Psoas muscle (tissue), 8 donors: ENCODE measurements around the gene SPSB2. TPM values are rescaled to one million over a fixed set of nuclear protein-coding genes. Genes with fewer than 3 reads are reported as not detected.

Experiments used
- ATAC-seq, 4 donors: fragments of 200-7000 bp; cut with Tn5 transposase; one replicate each; pipeline ENCODE4 v1.9.1; 2020; ENCODE audit warnings: moderate library complexity in 3 of 4, mild to moderate bottlenecking in 2 of 4
- DNase-seq, 2 donors: peaks; one replicate each; pipeline ENCODE4 v3.0.0-alpha.2; 2020
- H3K27ac ChIP-seq: fragments of 200-600 bp; one replicate; pipeline ENCODE4 v1.8.0; 2022
- H3K27me3 ChIP-seq, 3 donors: fragments of 200-600 bp in 1 of 3; one replicate each; pipeline versions ENCODE4 v1.6.1 to v1.8.0; 2013 to 2022; ENCODE audit warnings: low read length in 2 of 3, mild to moderate bottlenecking in 2 of 3, moderate library complexity in 1 of 3; ENCODE audit not compliant: insufficient read depth in 3 of 3
- H3K36me3 ChIP-seq, 2 donors: fragments of 200-600 bp in 1 of 2; one replicate each; pipeline versions ENCODE4 v1.6.1 to v1.8.0; 2013 to 2022; ENCODE audit warnings: low read depth in 1 of 2, mild to moderate bottlenecking in 1 of 2, moderate library complexity in 1 of 2; ENCODE audit not compliant: insufficient read depth in 1 of 2
- H3K4me1 ChIP-seq: fragments of 200-600 bp; one replicate; pipeline ENCODE4 v1.8.0; 2022
- H3K4me3 ChIP-seq: fragments of 200-600 bp; one replicate; pipeline ENCODE4 v1.8.0; 2022; ENCODE audit warnings: mild to moderate bottlenecking
- H3K9me3 ChIP-seq: fragments of 200-600 bp; one replicate; pipeline ENCODE4 v1.8.0; 2022
- WGBS, 3 donors: extraction: QIAGEN DNeasy Blood & Tissue Kit; methylation state at CpG; one replicate each; pipeline versions ENCODE4 v1.1.6 to v1.1.7; 2013; 5-methylcytosine and 5-hydroxymethylcytosine counted together
- intact Hi-C, 2 donors: fragments of 100-400 bp; cut with DNase I; formaldehyde crosslinking; loops; one replicate each; pipeline versions ENCODE4 v1.11.0 to v1.14.2; 2022
- polyA plus RNA-seq, 3 donors: library from polyadenylated mRNA; stranded (reverse); fragments of 200-250 nt; gene quantifications; one replicate each; pipeline ENCODE4 v1.2.3, GENCODE V29; 2013
- total RNA-seq, 4 donors: library from RNA; stranded (reverse); fragmentation: NEBNext Ultra II Directional in 2 of 4; extraction: Animal tissue kit (Norgen Biotek cat#: 25700) in 2 of 4; gene quantifications; one replicate each; pipeline versions ENCODE4 v1.2.1 to v1.2.4, GENCODE V29; 2021 to 2023
- TF ChIP-seq, protein P1 (sequence below): fragments of 200-600 bp; IDR thresholded peaks from one replicate; pipeline ENCODE4 v1.8.0; 2022; ENCODE audit warnings: antibody characterized with exemption
- donor health status: healthy with polysubstance abuse.
- donor health status: DM: no; HTN: no; CAD: no; lungs with moderate emphysema.
- donor health status: Bipolar disorder and iron deficiency.
- donor health status: healthy.
- donor health status: DM: yes; HTN: yes; CAD: no.
- donor health status: DM: no; HTN: no; CAD: no.
- donor health status: DM: no; HTN: no; CAD: no.
- donor health status: DM: yes; HTN: yes; CAD: no.

SPSB2 gene
- total and polyA plus RNA-seq, 7 donors, result 2.4 to 10.2 (median 4.3) TPM

DNA sequence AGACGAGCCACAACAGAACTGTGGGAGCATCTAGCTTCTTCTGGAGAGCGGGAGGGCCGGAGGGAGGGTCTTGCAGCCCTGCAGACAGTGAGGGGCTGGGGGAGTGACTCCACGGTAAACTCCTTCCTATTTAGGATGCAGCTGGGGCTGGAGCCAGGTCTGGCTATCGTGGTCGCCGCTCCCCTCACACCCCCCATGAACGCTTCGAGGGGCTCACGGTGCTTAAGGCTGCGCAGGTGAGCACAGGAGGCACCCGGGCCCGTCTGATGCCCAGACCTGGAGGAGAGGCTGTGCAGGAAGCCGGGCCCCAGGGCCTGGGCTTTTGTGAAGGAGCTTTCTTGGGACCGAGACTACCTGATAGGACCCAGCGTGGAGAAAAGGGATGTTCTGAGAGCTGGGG is 36.3 kb downstream of the SPSB2 start:
- DNase-seq (peak in 1 of 2 donors; percentile 36), ATAC-seq (no peak)
- Histone ChIP-seq H3K4me3 (no peak overlapping the region), H3K27ac (no peak overlapping the region), H3K36me3 (peaks cover 0 to 2% of the 10 kb centered on the region in 2 donors), H3K4me1 (no peaks in the 10 kb centered on the region), H3K27me3 (no peaks in the 10 kb centered on the region), H3K9me3 (no peaks in the 10 kb centered on the region)
- 90 to 98% (median 95%) methylated on average over 16 of the region's 16 CpGs for WGBS, 3 donors
- TF ChIP-seq, protein P1, sequence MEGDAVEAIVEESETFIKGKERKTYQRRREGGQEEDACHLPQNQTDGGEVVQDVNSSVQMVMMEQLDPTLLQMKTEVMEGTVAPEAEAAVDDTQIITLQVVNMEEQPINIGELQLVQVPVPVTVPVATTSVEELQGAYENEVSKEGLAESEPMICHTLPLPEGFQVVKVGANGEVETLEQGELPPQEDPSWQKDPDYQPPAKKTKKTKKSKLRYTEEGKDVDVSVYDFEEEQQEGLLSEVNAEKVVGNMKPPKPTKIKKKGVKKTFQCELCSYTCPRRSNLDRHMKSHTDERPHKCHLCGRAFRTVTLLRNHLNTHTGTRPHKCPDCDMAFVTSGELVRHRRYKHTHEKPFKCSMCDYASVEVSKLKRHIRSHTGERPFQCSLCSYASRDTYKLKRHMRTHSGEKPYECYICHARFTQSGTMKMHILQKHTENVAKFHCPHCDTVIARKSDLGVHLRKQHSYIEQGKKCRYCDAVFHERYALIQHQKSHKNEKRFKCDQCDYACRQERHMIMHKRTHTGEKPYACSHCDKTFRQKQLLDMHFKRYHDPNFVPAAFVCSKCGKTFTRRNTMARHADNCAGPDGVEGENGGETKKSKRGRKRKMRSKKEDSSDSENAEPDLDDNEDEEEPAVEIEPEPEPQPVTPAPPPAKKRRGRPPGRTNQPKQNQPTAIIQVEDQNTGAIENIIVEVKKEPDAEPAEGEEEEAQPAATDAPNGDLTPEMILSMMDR, result no peak
- intact Hi-C loops, result no loop called here

DNA sequence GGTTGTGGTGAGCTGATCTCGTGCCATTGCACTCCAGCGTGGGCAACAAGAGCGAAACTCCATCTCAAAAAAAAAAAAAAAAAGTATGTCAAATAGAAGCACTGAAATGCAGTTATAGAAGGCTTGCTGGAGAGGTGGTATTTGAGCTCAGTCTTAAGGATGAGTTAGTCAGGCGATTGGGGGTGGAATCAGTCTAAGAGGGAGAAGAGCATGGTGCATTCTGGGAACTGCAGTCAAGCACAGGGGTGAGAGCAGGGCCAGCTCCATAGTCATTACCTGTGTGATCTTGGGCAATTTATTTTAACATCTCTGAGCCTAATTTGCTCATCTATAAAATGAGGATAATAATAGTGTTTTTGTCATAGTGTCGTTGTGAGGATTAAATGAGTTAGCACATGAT is 38.2 kb downstream of the SPSB2 start:
- intact Hi-C loops, result no loop called here
- no peaks in the 10 kb centered on the region for H3K9me3 ChIP-seq
- H3K4me1 ChIP-seq, result no peaks in the 10 kb centered on the region
- no peak overlapping the region for H3K27ac ChIP-seq
- no peaks in the 10 kb centered on the region for H3K27me3 ChIP-seq
- WGBS, 3 donors, result 84 to 90% (median 88%) methylated on average over 5 of the region's 5 CpGs
- TF ChIP-seq, protein P1, result no peak
- peaks cover 0 to 2% of the 10 kb centered on the region in 2 donors for H3K36me3 ChIP-seq
- no peak overlapping the region for H3K4me3 ChIP-seq
- no peak for DNase-seq
- ATAC-seq, result no peak

DNA sequence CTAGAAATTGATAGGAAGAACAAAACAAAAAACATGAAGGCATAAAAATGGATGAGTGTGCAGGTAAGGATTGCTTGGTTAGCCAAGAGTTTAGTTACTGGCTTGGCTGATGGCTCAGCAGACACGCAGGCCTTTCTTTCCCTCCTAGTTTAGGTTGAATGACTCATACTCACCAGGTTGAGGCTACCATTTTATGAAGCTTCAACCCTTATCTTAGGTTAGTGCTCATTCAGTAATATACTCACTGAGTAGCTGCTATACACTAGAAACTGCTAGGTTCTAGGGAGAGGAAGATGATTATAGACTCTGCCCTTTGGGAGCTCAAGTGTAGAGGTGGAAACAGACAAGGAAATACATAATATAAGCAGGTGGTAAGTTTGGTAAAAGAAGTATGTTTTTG is 38.8 kb downstream of the SPSB2 start:
- intact Hi-C loops, result no loop called here
- no peak overlapping the region for H3K27ac ChIP-seq
- H3K27me3 ChIP-seq, result peaks cover 0 to 5% (median under 1%) of the 10 kb centered on the region in 3 donors
- no peak for DNase-seq
- 77 to 84% (median 81%) methylated on average over 1 of the region's 1 CpG for WGBS, 3 donors
- H3K9me3 ChIP-seq, result no peaks in the 10 kb centered on the region
- H3K4me3 ChIP-seq, result no peak overlapping the region
- no peak for ATAC-seq
- TF ChIP-seq, protein P1, result no peak
- H3K4me1 ChIP-seq, result no peaks in the 10 kb centered on the region
- peaks cover 0 to 2% of the 10 kb centered on the region in 2 donors for H3K36me3 ChIP-seq

DNA sequence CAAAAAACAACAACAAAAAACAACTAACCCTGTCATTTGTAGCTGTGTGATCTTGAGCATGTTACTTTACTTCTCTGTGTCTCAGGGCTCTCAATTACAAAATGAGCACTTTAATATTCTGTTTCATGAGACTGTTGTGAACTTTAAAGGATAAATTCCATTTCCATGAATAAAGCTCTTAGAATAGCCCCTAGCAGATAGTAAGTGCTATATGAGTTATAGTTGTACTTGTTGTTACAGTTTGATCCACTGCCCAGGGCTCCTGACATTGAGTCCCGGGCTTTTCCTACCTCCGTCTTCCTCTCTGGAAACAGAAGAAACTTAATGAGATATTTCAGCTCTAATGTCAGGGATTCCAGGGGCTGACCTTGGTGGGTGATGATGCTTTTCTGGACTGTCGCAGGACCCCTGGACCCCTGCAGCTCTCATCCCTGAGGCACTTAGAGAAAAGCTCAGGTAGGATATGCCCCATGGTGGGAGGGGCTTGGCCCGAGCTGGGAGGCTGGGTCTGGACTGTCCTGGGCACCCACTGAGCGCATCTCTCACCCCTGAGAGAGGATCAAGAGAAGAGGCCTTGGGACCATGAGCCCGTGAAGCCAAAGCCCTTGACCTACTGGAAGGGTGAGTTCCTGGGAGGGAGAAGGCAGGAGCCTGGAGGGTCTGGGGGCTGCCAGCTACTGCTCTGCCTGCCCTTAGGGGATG is 39.8 kb downstream of the SPSB2 start:
- no peaks in the 10 kb centered on the region for H3K9me3 ChIP-seq
- WGBS, 3 donors, result 68 to 78% (median 68%) methylated on average over 6 of the region's 6 CpGs
- H3K36me3 ChIP-seq, result peaks cover 0 to 2% of the 10 kb centered on the region in 2 donors
- H3K4me3 ChIP-seq, result no peak overlapping the region
- intact Hi-C loops, result no loop called here
- H3K4me1 ChIP-seq, result no peaks in the 10 kb centered on the region
- TF ChIP-seq, protein P1, result no peak
- ATAC-seq (peak in 2 of 4 donors; percentile 25 to 46), DNase-seq (peak in 1 of 2 donors; percentile 13)
- H3K27me3 ChIP-seq, result peaks cover 0 to 14% (median 6%) of the 10 kb centered on the region in 3 donors
- H3K27ac ChIP-seq, result no peak overlapping the region

DNA sequence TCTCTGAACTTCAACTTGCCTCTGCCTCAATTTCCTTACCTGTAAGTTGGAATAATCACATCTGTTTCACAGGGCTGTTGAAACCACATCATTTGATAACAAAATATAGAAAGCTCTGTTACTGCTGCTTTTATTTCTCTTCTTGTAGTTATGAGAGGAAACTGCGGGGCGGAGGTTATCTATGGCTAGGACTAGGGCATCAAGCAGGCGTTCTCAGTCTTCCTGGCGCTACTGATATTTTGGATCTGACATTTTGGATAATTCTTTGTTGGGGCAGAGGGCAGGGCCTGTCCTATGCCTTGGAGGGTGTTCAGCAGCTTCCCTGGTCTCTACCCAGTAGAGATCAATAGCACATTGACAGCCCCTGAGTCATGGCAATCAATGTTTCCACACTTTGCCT is 41.0 kb downstream of the SPSB2 start:
- H3K4me3 ChIP-seq, result no peak overlapping the region
- H3K27ac ChIP-seq, result no peak overlapping the region
- H3K27me3 ChIP-seq, result peaks cover 0 to 19% (median 6%) of the 10 kb centered on the region in 3 donors
- ATAC-seq, result no peak
- H3K9me3 ChIP-seq, result no peaks in the 10 kb centered on the region
- peaks cover 0 to 2% of the 10 kb centered on the region in 2 donors for H3K36me3 ChIP-seq
- 93 to 96% (median 95%) methylated on average over 4 of the region's 4 CpGs for WGBS, 3 donors
- H3K4me1 ChIP-seq, result no peaks in the 10 kb centered on the region
- no peak for DNase-seq
- intact Hi-C loops, result no loop called here
- TF ChIP-seq, protein P1, result no peak
